HG03342 (cell line): Measurements from ENCODE around the gene FAM151B.
"Not testable (repeated sequence)": the region's sequence is repeated elsewhere in the genome, so short reads cannot be mapped to it uniquely, and the experiment has no call there.

Experiments
- ATAC-seq: cut with Tn5 transposase; IDR thresholded peaks from one replicate; pipeline ENCODE4 v1.9.1; 2021; ENCODE audit warnings: mild to moderate bottlenecking, moderate library complexity; ENCODE audit not compliant: unreplicated experiment

The FAM151B gene, protein sequence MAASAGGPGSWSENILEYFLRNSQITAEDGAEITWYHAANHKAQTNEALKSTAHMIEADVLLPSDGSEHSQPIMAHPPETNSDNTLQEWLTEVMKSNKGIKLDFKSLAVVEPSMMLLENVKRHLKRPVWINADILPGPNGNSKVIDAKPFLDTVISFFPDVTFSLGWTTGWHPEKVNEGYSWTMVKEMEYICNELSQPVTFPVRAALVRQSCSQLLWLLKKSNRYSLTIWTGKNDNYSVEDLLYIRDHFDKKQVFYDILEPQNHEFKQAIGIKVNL

DNA sequence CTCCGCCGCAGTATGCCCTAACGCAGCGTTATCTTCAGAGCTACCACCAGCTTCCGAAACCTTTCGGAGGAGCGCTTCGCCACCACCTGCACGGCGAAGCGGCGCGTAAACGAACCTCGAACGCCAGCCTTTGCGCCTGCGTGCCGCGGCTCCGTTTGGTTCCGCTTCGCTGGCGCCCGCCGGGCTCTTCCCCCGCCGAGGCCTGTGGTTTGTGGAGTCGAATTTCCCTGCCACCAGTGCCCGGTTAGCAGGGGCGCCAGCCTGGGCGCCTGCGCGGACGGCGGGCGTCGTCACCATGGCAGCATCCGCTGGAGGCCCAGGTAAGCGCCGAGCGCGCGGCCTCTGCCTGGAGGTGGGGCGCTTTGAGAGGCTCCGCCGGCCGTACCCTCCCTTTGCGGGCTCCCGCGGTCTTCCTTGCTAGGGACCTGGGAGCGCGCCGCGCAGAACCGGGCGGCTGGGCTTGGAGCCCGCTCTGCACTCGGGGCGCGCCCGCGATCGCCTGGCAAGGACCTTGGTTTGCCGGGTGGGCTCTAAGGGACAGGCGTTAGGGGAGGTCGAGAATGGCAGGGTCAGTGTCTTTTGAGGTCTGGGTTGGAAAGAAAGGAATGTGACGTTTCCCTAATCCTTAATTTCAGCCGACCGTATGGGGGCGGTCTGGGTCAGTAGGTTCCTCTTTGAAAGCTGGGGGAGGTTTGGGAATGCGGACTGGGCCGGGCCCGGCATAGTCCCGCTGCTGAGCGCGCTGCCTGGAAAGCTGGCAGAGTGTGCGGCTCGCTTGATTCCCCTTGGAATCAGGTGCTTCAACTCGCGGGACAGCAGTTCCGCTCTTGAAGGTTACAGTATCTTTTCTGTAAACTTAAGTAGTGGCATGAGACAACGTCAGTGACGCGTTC, at the start of gene FAM151B:
FAM151B (plus strand) TSS at position 272 of the 893 bp plus-strand sequence; CDS start at position 296, 24 bp downstream.
- peak; percentile 86 for ATAC-seq

DNA sequence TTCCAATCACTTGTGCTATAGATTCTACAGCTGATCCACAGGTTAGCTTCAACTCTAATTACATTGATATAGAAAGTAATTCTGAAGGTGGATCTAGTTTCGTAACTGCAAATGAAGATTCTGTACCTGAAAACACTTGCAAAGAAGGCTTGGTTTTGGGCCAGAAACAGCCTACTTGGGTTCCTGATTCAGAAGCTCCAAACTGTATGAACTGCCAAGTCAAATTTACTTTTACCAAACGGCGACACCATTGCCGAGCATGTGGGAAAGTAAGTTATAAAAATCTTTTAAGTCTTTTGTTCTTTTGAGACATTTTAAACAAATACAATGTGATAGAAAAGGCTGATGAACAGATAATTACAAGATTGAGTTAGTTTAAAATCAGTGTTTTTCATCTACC, 49.2 kb upstream of the FAM151B start:
- no peak for ATAC-seq

DNA sequence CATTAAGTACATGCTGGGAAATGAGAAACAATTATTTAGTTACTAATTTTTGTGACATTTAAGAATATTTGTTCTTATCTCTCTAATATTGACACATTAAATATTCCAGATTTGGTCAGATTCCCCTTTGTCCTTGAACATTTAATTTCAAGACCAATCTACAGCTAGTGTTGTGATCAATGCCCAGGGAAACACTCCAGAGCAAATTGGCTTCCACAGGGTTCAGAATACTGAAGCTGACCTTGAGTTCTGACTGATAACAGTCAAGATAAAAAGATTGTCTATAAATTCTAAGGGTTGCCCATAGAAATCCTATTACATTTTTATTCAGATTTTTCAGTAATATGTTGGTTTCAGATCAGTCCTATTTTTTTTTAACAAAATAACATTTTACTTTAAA, 48.7 kb upstream of the FAM151B start:
- no peak for ATAC-seq

DNA sequence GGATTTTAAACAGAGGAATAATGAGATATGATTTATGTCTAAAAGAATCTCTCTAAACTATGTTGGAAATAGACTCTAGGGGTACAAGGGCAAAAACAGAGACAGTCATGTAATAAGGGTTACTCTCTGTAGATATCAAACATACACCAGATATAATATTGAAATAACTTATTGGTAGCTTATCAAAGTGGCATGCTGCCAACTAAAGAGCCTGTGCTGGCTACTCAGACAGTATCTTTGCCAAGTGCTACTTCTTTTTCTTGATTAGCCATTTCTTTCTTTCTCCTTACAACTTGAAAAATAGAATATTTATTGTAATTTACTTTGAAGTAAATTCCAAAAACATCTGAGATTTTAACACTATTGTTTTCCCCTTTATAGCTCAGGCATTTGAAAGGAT, 45.2 kb upstream of the FAM151B start:
- no peak for ATAC-seq

GRCh38 chr5:80453366-80453765, 34.5 kb upstream of the FAM151B start:
- no peak for ATAC-seq

- no peak for ATAC-seq
Observed at GRCh38 chr5:80463269-80463668, 24.6 kb upstream of the FAM151B start.

DNA sequence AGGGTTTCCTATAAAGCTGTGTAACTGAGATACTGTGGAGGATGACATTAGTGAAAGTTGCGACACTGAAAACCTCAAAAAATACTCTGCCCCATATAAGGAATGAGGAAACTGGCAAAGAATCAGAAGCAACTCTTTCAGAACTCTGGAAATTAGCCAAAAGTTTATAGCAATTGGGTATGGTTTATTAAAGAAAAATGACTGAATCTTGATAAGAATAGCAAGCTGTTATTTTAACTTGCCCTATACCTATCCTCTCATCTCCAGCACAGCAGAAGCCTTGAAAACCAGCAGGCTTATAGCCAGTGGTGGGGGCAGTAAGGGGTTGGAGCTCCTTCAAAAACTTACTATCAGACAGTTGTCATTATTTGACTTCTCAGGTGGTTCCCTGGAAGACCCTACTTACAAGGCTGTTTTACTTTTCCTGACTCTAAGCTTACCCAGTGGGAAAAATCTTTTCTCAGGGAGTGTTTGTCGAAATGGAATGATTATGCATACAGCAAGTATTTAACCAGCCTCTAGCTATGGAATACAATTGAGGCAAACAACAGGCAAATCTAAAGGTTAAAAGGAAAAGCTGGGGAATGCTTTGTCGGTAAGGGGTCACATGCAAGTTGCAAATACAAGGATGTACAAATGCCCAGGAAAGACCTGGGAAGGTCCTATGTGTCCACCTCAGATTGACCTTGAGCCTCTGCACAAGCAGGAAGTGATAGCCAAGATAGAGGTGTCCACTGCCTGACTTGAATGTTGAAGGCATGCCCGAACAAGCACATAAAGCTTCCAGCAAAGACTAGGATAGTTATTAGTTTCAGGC, 21.0 kb upstream of the FAM151B start:
- ATAC-seq: no peak

GRCh38 chr5:80468131-80468530, 19.8 kb upstream of the FAM151B start:
- ATAC-seq: no peak

DNA sequence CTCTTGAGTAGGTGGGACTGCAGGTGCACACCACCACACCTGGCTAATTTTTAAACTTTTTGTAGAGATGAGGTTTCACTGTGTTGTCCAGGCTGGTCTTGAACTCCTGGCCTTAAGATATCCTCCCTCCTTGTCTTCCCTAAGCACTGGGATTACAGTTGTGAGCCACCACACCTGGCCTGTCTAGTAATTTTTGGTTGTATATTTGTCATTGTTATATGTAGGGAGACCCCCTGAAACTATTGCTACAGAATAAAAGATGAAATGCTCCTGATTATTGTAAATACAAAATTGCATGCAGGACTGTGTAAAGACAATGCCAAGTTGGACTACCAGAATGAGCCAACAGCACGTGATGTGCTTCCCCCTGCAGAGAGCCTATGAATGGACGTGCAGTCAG, 17.3 kb upstream of the FAM151B start:
- ATAC-seq: not testable (repeated sequence)

DNA sequence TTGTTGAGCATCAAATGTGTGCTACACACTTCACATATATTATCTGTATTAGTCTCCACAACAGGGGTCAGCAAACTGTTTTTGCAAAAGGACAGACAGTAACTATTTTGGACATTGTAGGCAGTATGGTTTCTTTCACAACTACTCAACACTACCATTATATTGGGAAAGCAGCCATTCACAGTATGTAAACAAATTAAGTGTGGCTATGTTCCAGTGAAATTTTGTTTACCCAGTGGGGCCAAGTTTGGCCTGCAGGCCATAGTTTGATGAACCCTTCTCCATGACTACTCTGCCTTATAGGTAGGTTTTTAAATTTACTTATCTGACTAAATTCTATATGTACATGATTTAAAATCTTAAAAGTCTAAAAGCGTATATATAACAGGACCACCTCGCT, 13.0 kb upstream of the FAM151B start:
- no peak for ATAC-seq

- no peak for ATAC-seq
Observed at GRCh38 chr5:80479713-80480112, 8.2 kb upstream of the FAM151B start.

- no peak for ATAC-seq
Observed at GRCh38 chr5:80480354-80480753, 7.5 kb upstream of the FAM151B start.

DNA sequence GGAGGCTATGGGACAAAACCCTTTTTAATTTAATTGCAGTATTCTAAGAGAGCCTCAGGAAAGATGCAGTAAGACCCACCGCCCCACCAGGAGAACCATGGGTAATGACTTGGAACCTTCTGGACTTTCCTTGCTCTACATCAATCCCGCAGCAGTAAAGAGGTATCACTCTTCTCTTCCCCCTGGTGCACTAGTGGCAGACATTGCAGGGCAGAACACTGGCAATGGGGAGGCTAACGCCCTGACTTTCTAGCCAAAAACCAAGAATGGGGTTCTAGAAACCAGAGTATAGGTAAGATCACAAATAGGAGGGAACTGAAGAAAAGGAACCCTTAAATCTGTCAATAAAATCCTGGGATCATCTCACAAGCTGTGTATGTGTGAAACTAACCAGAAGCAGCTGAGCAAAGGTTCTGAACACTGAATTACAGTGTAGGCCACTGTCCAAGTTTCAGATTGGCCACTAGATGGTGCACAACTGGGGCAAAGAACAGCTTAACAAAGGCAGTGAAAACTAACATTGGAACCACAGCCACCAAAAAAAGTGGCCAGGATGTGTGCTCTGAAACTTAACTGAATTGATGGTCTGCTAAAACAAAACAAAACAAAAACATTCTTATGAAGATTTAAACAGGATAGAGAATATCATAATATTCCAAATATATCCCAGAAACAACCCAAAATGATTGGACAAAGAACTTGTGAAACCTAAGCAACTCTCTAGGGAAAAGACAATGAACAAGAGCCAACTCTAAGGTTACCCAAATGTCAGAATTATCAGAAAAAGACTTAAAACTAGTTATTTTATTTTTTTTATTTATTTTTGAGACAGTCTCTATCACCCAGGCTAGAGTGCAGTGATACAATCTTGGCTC, 6.6 kb upstream of the FAM151B start:
- no peak for ATAC-seq

DNA sequence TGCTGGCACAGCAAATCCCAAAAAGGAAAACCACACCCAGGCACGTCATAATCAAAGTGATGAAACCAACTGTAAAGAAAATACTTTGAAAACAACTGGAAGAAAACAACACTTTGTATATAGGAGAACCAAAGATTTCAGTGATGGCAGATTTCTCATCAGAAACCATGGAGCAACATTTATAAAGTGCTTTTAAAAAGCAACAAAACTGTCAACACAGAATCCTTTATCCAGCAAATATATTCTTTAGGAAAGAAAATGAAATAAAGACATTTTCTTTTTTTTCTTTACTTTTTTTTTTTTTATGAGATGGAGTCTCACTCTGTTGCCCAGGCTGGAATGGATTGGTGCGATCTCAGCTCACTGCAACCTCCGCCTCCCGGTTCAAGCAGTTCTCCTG, 5.3 kb upstream of the FAM151B start:
- ATAC-seq: no peak

GRCh38 chr5:80483636-80484232, 4.2 kb upstream of the FAM151B start:
- no peak for ATAC-seq

DNA sequence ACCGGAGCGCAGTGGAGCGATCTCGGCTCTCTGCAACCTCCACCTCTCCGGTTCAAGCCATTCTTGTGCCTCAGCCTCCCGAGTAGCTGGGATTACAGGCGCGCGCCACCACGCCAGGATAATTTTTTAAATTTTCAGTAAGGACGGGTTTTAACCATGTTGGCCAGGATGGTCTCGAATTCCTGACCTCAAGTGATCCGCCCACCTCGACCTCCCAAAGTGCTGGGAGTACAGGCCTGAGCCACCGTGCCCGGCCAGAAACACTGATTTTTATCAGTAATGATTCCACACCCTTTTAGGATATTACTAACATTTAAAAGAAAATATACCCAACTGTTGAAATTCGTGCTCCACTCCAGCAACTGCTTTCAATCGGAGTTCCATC, 464 bp upstream of the FAM151B start:
- ATAC-seq: no peak

DNA sequence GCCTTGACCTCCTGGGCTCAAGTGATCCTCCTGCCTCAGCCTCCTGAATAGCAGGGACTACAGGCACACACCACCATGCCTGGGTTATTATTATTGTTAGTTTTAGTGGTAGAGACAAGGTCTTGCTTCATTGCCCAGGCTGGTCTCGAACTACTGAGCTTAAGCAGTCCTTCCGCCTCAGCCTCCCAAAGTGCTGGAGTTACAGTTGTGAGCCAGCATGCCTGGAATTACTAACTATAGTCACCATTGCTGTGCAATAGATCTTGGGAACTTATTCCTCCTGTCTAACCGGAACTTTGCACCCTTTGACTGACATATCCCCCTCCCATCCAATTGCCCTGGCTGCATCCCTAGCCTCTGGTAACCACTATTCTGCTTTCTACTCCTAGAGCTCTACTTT, 3.4 kb downstream of the FAM151B start:
- no peak for ATAC-seq

- ATAC-seq: no peak
Observed at GRCh38 chr5:80492741-80493140, 4.8 kb downstream of the FAM151B start.

GRCh38 chr5:80493443-80493842, 5.5 kb downstream of the FAM151B start:
- not testable (repeated sequence) for ATAC-seq

- ATAC-seq: no peak
Observed at GRCh38 chr5:80495891-80496290, 8.0 kb downstream of the FAM151B start.
